Measurements from ENCODE around the gene CCDC141. TPM values are rescaled to one million over a fixed set of nuclear protein-coding genes. Genes with fewer than 3 reads are reported as not detected.

Gene CCDC141
- total RNA-seq, 2 donors from 2014 or later, result 1.2 to 3.9 TPM

- intact Hi-C loops (cut with DNase I, micrococcal nuclease), result no loop called here
- DNase-seq, result no peak
- no peak for ATAC-seq
Measured at GRCh38 chr2:178859730-178860129, 190.2 kb downstream of the CCDC141 start.

GRCh38 chr2:178858896-178859625, 190.9 kb downstream of the CCDC141 start:
- intact Hi-C loops (cut with DNase I, micrococcal nuclease), result no loop called here
- DNase-seq (no peak), ATAC-seq (no peak)

- no peak for DNase-seq
- ATAC-seq, result no peak
- intact Hi-C loops (cut with DNase I, micrococcal nuclease), result no loop called here
Measured at GRCh38 chr2:178855151-178855550, 194.8 kb downstream of the CCDC141 start.

GRCh38 chr2:178848335-178848734, 201.6 kb downstream of the CCDC141 start:
- DNase-seq (no peak), ATAC-seq (no peak)
- intact Hi-C loops (cut with DNase I, micrococcal nuclease), result no loop called here

GRCh38 chr2:178846458-178846802, 203.5 kb downstream of the CCDC141 start:
- DNase-seq (no peak), ATAC-seq (no peak)
- intact Hi-C loops (cut with DNase I, micrococcal nuclease), result no loop called here

GRCh38 chr2:178845566-178846457, 204.1 kb downstream of the CCDC141 start:
- intact Hi-C loops (cut with DNase I, micrococcal nuclease), result no loop called here
- ATAC-seq (no peak), DNase-seq (no peak)

- no peak for DNase-seq
- ATAC-seq, result no peak
- intact Hi-C loops (cut with DNase I, micrococcal nuclease), result no loop called here
Measured at GRCh38 chr2:178844701-178845100, 205.2 kb downstream of the CCDC141 start.

GRCh38 chr2:178844269-178844668, 205.7 kb downstream of the CCDC141 start:
- intact Hi-C loops (cut with DNase I, micrococcal nuclease), result no loop called here
- no peak for ATAC-seq
- no peak for DNase-seq

GRCh38 chr2:178843697-178844096, 206.2 kb downstream of the CCDC141 start:
- DNase-seq, result no peak
- intact Hi-C loops (cut with DNase I, micrococcal nuclease), result no loop called here
- no peak for ATAC-seq

GRCh38 chr2:178836807-178837206, 213.1 kb downstream of the CCDC141 start:
- ATAC-seq (no peak), DNase-seq (no peak)
- intact Hi-C loops (cut with DNase I, micrococcal nuclease), result no loop called here

GRCh38 chr2:178834086-178834485, 215.9 kb downstream of the CCDC141 start:
- DNase-seq (no peak), ATAC-seq (no peak)
- intact Hi-C loops (cut with DNase I, micrococcal nuclease), result no loop called here

- ATAC-seq, result no peak
Measured at GRCh38 chr2:178833382-178833781, 216.6 kb downstream of the CCDC141 start.

GRCh38 chr2:178830451-178830850, 219.5 kb downstream of the CCDC141 start:
- ATAC-seq, result no peak
- intact Hi-C loops (cut with DNase I, micrococcal nuclease), result no loop called here

More at GRCh38 chr2:178833382-178833781, 216.6 kb downstream of the CCDC141 start:
- no peak for DNase-seq
- intact Hi-C loops (cut with DNase I, micrococcal nuclease), result no loop called here

GRCh38 chr2:178829981-178830380, 220.0 kb downstream of the CCDC141 start:
- intact Hi-C loops (cut with DNase I, micrococcal nuclease), result no loop called here
- DNase-seq (no peak), ATAC-seq (no peak)

More at GRCh38 chr2:178830451-178830850, 219.5 kb downstream of the CCDC141 start:
- no peak for DNase-seq

- intact Hi-C loops (cut with DNase I, micrococcal nuclease), result no loop called here
- DNase-seq (no peak), ATAC-seq (no peak)
Measured at GRCh38 chr2:178829299-178829960, 220.5 kb downstream of the CCDC141 start.

GRCh38 chr2:178828486-178828881, 221.5 kb downstream of the CCDC141 start:
- DNase-seq (no peak), ATAC-seq (no peak)
- intact Hi-C loops (cut with DNase I, micrococcal nuclease), result no loop called here

- intact Hi-C loops (cut with DNase I, micrococcal nuclease), result no loop called here
- no peak for DNase-seq
- no peak for ATAC-seq
Measured at GRCh38 chr2:178827739-178828485, 222.0 kb downstream of the CCDC141 start.

GRCh38 chr2:178827111-178827510, 222.8 kb downstream of the CCDC141 start:
- intact Hi-C loops (cut with DNase I, micrococcal nuclease), result no loop called here
- no peak for DNase-seq
- no peak for ATAC-seq

GRCh38 chr2:178825183-178825582, 224.8 kb downstream of the CCDC141 start:
- intact Hi-C loops (cut with DNase I, micrococcal nuclease), result no loop called here

More at GRCh38 chr2:178825183-178825582, 224.8 kb downstream of the CCDC141 start:
- DNase-seq (no peak), ATAC-seq (no peak)
